CD1c-positive myeloid dendritic cell (primary cell): ENCODE measurements around the gene STIM2.
A peak's percentile ranks its signal among the peaks of the same experiment; 100 is the strongest.

Experiments used
- DNase-seq: peaks from one replicate; pipeline ENCODE4 v3.0.0-alpha.2; 2016; ENCODE audit errors: extremely low spot score

STIM2 gene

DNA sequence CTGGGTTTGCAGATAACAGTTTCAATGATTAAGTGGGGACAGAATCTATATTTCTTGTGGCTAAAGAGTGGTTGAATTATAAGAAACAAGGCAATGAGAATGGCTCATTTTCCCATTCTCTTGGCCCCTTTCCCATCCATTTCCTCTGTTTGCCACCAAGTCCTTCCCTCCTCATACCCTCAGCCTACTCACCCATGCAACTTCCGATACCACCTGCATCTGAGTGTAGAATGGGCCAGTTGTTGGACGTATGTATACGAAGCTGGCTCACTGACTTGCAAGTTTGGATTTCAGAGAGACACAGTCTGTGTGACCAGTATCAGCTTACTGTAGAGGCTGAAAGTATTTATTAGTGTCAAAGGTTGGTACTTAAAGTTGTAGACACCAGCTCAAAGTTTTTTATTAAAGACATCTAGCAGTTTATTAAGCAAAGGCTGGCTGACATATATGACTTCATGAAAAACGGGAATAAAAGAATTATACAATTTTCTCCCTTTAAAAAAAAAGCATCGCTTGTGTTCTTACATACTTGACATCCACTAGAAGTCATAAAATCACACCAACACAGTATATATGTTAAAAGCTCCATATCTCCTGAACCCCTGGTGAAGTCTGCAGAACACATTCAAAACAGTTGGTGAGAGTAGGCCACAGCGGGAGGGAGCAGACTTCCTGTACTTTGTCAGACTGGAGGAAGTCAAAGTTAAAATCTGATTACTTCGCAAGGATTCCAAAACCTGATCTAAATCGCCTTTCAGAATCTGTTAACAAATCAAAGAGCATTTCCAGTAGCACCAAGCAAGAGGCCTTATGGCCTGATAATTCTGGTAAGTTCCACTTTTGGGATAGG lies 22.4 kb upstream of the STIM2 start:
- no peak for DNase-seq

- no peak for DNase-seq
Measured at GRCh38 chr4:26839016-26839415, 21.6 kb upstream of the STIM2 start.

GRCh38 chr4:26839534-26839951 lies 21.1 kb upstream of the STIM2 start:
- DNase-seq: no peak

GRCh38 chr4:26840786-26841185 lies 19.9 kb upstream of the STIM2 start:
- DNase-seq: no peak

- no peak for DNase-seq
Measured at GRCh38 chr4:26842911-26843310, 17.7 kb upstream of the STIM2 start.

GRCh38 chr4:26850528-26850927 lies 10.1 kb upstream of the STIM2 start:
- no peak for DNase-seq

GRCh38 chr4:26851129-26851528 lies 9.5 kb upstream of the STIM2 start:
- no peak for DNase-seq

DNA sequence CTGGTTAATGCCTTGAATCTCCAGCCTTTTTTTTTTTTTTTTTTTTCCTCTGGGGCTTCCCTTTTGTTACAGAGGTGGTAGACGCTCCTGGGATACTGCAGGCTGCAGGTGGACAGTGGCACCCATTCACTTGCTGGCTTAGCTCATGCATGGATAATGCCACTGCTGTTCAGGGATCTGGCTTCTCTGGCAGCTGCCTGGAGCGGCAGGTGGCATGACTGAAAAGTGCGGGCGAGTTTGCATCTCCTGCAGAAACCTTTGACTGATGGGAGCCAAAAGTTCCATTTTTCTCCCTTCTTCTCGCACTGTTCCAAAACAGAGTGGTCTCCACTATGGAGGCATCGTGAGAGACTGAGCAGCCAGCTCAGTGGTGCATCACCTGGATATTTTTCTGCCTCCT lies 5.9 kb upstream of the STIM2 start:
- no peak for DNase-seq

GRCh38 chr4:26856906-26857277 lies 3.7 kb upstream of the STIM2 start:
- no peak for DNase-seq

DNA sequence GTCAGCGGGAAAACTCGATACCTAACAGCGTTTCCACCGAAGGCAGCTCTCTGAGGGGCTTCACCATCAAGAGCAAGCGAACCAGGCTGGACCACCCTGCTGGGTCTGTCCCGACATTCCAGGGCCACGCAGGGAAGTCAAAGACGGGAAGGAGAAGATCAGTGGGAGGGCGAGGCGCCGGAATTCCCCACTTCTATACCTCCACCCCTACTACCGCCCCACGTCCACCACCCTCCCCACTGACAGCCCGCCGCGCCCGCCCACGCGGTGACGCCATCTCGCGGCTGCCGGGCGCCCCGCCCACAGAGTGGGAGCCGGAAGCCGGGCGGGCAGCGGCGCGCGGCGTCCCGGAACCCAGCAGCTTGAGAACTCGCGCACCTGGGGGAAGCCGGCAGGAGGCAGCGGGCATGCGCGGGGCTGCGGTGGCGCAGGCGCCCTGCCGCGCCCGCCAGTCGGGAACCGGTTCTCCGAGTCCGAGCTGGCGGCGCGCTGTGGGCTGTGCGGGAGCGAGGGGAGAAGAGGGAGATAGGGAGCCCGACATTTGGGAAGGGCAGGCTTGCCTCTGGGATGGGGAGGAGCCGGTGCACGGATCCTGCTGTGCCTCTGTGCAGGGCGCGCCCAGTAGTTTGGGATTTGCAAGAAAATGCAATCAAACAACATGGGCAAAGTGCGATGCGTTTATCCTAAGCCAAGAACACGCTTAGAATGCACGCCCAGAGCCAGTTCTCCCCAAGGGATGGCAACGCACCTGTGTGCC lies 3.2 kb upstream of the STIM2 start:
- peak; percentile 97 for DNase-seq

GRCh38 chr4:26858035-26858918 lies 2.4 kb upstream of the STIM2 start:
- DNase-seq: no peak

- DNase-seq: no peak
Measured at GRCh38 chr4:26858947-26859401, 1.7 kb upstream of the STIM2 start.

DNA sequence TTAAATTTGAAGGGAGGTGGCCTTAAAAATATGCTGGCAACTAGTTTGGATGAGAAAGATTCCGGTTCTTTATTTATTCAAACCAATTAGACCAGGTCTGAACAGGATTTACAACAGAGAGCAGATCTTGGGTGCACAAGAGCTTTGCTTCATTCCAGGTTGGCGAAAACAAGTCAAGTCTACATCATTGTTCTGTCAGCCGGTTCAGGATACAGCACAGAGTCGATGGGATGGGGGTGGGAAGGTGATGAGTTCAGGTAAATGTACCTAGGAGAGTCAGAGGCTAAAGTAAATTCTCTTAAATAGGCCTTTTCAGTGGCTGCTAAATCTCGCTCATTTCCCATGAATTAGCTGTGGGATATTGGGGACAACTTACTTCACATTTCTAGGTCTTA lies 882 bp upstream of the STIM2 start:
- DNase-seq: no peak

GRCh38 chr4:26860922-26861433 lies 337 bp downstream of the STIM2 start:
- DNase-seq: no peak

DNA sequence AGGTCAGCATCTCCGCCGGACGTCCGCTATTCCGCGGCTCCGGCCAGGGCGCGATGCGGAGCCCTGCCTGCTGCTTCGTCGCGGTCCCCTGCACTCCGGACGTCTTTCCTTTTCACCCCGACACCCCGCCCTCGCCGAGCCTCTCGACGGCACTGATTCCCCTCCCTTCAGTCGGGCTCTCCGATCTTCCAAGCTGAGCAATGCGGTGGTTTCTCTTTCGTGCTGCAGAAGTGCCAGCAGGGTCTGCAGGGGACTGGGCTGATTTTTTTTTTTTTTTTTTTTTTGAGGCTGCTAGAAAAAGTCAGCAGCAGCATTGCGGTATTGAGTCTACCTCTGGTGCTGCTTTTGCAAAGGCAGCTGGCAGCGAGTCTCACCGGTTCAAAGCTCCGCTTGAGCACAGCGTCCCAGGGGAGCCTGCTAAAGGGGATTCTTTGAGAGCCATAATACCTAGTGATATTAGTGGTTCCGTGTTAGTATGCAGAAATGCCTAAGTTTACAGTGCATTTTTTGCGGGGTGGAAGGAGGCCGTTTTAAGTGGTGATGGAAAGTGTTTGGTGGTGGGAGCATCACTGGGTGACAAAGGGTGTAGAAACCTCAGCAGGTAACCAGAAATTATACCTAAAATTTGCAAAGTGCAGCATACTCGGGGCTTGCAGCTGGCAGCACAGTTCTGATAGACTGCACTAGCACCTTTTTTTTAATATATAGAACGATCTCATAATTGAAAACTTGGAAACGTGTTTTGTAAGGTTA lies 969 bp downstream of the STIM2 start:
- peak; percentile 71 for DNase-seq

DNA sequence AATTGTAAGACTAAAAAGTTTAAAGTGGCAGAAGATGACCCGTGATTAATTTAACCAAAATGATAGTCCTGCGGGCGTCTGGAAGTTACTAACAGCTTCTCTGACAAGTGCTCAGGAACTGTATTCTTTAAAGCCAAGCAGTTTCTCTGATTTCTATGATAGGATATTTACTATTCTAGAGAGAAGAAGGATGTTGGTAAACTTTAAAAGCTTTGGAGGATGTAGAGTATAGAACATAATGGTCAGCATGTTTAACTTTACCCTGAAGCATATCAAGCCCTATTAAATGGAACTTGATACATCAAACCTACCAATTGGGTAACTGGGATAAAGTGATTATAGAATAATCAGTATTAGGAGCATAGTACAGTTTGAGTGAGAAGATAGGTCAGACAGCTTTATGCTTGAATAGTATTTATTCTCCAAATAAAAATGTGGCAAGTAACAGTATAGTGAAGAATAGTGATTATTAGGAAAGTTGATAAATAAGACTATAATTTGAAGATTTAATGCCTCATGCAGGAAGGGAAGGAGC lies 1.8 kb downstream of the STIM2 start:
- no peak for DNase-seq

DNA sequence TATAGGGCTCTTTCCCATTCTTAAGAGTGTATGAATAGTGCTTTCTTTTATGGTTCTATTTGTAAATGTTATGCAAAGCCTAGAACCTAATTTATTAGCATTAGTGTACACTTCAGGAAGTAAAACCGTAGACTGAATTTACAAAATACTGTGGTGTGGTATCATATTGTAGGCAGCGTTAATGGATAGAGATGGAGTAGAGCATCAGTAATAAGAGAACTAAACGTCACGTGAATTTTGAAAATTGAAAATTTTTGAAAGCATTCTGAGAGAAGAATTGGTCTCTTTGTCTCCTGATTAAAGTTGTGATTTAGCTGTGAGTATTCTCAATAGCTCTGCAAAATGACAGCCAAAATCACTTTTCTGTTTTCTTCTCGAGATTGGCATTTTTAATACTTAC lies 2.9 kb downstream of the STIM2 start:
- no peak for DNase-seq

GRCh38 chr4:26864899-26865298 lies 4.3 kb downstream of the STIM2 start:
- peak; percentile 62 for DNase-seq

DNA sequence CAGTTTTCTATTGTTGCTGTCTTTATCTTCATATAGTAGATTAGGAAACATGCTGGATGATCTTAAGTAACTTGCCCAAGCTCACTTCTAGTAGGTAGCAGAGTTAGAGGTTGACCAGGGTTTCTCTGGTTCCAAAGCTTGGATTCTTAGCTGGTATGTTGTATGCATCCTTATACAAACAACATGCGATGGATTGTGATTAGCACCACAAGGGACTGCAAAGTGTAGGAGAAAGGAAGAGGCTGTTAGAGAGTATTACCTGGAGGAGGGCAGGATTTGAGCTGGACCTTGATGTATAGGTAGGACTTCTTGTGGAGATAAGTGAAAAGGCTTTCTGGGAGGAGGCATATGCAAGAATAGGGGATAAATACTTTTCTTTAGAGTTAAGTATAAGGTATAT lies 5.6 kb downstream of the STIM2 start:
- DNase-seq: no peak

- DNase-seq: no peak
Measured at GRCh38 chr4:26866781-26867180, 6.1 kb downstream of the STIM2 start.
